ENCODE measurements around the gene ZNF26.
"Not testable (repeated sequence)": the region's sequence is repeated elsewhere in the genome, so short reads cannot be mapped to it uniquely, and the experiment has no call there.

The ZNF26 gene, protein sequence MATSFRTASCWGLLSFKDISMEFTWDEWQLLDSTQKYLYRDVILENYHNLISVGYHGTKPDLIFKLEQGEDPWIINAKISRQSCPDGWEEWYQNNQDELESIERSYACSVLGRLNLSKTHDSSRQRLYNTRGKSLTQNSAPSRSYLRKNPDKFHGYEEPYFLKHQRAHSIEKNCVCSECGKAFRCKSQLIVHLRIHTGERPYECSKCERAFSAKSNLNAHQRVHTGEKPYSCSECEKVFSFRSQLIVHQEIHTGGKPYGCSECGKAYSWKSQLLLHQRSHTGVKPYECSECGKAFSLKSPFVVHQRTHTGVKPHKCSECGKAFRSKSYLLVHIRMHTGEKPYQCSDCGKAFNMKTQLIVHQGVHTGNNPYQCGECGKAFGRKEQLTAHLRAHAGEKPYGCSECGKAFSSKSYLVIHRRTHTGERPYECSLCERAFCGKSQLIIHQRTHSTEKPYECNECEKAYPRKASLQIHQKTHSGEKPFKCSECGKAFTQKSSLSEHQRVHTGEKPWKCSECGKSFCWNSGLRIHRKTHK

DNA sequence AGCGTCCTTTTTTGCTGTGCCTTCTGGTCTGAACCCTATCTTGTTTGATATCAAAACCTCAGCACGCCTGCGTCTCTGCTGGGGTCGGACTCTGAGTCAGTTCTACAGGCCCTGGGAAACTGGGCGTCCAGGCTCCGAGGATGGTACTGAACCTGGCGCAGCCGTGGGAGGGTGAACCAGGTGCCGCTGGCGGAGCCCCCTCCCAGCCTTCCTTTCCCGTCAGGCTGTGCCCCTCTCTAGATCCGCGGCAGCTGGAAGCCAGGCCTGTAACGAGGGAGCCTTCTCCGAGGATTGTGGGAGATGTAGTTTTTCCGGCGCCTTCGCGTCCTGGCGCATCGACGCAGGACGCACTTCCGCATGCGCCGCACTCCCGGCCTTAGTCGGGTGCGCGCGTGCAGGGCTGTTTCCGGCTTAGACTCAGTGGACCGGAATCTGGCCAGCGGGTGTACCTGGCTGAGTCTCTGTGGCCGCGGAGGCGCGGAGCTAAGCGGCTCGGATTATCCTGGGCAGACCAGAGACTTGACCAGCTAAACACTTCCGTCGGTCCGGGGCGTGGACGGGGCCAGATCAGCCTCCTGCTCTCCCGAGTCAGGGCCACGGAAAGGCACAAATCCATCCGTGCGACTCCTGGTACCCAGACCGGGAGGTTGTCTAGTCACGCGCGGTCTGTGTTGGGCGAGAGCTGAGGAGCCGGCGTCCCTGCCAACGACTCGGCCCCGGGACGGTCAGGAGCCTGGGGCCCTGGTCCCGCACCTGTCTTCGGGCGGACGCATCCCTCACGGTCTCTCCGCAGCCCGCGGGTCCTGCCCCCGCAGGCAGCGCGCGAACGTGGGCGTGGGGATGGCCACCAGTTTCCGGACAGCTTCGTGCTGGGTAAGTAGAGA is at the start of gene ZNF26:
ZNF26 (plus strand) TSS at position 367 of the 884 bp plus-strand sequence; CDS start at position 841, 474 bp downstream.
- ATAC-seq, result peak; percentile 98

DNA sequence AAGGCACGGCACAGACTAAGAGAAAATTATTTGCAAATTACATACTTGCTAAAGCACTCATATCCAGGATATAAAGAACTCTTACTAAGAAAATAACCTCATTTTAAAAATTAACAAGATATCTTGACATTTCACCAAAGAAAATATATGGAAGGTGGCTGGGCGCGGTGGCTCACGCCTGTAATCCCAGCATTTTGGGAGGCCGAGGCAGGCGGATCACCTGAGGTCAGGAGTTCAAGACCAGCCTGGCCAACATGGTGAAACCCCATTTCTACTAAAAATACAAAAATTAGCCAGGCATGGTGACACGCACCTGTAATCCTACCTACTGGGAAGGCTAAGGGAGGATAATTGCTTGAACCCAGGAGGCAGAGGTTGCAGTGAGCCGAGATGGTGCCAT is 49.2 kb upstream of the ZNF26 start:
- not testable (repeated sequence) for ATAC-seq

DNA sequence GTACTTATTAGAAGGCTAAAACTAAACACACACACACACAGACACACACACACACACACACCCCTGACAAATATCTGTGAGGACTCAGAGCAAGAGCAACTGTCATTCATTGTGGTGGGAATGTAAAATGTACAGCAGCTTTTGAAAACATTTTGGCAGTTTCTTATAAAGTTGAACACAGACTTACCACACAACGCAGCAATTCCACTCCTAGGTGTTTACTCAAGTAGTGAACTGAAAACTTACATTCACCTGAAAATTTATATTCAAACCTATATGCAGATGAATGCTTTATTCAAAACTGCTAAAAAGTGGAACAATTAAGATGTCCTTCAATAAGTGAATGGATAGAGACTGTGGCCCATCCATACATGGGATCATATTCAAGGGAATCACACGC is 48.7 kb upstream of the ZNF26 start:
- ATAC-seq, result no peak

DNA sequence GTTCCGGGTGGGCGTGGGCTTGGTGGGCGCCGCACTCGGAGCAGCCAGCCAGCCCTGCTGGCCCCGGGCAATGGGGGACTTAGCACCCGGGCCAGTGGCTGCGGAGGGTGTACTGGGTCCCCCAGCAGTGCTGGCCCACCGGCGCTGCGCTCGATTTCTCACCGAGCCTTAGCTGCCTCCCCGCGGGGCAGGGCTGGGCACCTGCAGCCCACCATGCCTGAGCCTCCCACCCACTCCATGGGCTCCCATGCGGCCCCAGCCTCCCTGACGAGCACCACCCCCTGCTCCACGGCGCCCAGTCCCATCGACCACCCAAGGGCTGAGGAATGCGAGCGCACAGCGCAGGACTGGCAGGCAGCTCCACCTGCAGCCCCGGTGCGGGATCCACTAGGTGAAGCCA is 47.4 kb upstream of the ZNF26 start:
- ATAC-seq, result not testable (repeated sequence)

DNA sequence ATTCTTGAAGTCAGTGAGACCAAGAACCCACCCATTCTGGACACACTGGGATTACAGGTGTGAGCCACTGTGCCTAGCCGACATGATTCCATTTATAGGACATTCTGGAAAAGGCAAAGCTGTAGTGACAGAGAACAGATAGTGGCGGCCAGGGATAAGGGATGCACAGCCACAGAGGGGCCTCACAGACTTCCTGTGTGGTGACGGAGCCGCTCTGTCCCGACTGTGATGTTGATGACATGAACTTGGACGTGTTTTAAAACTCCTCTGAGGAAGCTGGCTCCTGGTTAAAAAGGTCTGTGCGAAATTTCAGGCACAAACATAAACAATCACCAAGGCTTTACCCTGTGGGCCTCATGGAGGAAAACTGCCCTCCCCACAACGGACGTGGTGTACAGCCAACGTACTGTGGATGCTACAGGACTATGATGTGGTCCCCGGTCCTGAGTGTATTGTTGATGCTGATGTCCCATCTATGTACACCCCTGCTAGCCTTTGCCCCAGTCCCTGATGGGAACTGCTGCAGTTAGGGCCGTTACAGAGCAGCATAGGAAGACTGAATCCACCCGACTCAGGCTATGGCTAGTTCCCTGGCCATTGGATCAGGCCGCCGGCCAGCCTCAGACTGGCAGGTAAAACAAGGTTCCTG is 46.0 kb upstream of the ZNF26 start:
- no peak for ATAC-seq

DNA sequence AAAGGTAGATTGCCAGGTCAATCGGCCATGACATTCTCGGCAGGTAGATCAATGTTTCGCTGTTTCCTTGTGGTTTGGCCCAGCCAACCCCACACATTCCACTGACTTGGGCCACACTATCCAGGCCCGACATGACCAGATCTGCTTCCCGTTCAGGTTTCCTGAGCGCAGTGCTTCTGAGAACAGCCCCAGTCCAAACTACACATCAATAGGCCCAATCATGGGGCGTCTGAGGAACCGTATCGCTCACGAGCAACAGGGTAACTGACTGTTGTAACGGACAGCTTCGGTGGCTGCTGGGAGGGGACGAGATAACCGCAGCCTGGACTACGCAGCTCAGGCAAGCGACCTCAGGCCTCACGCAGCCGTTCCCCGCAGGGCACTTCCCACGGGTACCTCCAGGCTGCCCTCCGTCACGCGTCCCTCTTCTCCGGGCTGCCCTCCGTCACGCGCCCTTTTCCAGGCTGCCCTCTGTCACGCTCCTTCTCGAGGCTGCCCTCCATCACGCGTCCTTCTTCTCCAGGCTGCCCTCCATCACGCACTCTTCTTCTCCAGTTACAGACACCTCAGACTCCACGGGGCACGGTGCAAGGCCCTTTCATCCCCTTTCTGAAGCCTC is 44.7 kb upstream of the ZNF26 start:
- no peak for ATAC-seq

DNA sequence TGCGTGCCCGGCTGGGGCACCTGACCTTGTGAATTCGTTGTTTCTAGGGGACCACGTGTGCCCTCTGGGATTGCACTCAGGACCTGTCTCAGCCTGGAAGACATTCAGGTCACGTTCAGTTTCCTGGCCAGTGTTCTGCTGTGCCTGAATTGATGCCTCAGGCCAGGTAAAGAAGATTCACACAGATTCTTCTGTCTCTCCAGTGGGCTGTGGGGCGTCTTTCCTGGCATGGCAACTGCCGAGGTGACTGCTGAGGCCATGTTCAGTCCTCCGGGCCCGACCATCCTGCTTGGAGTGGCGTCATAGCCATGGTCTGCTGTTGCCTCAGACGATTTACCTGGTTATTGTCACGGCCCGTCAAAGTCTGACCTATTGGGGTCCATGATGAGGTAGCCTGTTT is 43.6 kb upstream of the ZNF26 start:
- ATAC-seq, result no peak

DNA sequence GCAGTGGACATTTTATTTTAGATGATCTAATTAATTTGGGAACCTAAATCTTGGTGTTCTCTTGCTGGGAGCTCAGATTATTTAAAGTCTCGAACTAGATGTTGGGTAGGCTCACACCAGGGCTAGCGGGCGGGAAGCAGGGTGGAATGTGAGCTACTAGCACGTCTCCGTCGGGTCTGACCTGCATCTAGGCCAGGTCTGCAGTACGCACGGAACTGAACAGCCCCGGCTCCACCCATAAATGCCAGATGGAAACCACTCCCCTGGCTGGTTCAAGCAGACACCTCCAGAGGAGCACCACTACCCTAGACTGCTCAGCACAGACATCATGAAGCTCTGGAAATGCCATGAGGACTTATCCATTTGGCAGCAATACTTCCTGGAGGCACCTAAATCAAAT is 40.4 kb upstream of the ZNF26 start:
- ATAC-seq, result no peak

DNA sequence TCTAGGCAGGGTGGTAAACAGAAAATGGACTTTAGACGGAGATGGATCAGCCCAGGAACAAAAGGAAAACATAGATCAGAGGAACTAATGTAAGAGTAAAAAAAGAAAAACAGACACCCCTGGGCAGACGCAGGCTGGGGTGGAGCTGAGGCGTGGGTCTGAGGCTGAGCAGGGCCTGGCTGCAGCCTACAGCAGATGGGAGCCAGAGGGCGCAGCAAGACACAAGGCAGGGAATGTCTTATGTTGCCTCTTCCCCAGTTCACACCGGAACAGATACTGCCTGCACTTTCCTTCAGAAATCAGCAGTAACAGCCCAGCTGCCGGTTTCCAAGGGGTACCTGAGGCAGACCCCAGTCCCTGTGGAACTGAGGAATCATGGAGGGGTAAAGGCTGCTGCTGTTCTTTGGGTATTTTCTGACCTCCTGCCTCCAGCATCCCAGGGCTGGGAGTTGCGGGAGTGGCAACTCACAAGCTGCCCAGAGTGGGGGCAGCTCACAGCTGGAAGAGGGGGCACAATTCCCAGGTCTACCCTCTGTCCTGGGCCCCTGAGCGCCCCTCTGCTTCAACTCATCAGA is 39.8 kb upstream of the ZNF26 start:
- no peak for ATAC-seq

DNA sequence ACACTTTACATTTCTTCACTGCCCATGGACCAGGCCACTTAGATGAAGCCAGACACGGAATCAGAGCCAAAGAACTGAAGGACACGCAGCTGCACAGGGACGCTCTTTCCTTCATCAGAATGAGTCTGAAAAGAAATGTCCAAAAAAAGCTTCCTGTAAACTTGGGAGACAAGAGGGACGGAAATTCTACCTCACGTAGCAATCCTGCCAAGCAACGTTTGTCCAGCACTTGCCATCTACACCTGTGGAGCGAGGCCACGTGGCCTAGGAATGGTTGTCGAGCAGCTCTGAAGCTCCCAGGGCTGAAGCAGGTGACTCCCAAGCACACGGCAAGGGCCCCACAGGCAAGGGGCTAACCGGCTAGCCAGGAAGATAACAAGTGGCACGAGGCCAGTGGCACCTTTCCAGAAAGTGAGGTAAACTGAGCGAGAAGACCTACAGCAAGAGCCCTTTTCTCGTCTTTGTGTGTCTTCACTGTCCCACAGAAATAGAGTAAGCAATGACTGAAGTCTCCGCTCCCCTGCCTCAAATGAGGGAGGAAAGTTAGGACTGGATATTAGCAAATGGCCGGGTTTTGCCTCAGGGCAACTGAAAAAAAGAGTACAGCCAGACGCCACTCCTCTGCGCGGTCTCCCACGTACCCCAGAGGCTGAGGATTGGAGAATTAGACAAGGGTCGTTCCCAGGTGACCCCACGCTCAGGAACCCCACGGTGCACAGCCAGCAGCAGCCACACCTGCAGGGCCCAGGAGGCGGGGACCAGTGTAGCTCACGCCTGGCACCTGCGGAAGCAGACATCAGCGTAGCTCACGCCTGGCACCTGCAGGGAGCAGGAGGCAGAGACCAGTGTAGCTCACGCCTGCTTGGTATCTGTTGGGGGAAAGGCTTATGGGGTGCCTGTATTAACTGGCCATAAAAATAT is 37.8 kb upstream of the ZNF26 start:
- no peak for ATAC-seq

DNA sequence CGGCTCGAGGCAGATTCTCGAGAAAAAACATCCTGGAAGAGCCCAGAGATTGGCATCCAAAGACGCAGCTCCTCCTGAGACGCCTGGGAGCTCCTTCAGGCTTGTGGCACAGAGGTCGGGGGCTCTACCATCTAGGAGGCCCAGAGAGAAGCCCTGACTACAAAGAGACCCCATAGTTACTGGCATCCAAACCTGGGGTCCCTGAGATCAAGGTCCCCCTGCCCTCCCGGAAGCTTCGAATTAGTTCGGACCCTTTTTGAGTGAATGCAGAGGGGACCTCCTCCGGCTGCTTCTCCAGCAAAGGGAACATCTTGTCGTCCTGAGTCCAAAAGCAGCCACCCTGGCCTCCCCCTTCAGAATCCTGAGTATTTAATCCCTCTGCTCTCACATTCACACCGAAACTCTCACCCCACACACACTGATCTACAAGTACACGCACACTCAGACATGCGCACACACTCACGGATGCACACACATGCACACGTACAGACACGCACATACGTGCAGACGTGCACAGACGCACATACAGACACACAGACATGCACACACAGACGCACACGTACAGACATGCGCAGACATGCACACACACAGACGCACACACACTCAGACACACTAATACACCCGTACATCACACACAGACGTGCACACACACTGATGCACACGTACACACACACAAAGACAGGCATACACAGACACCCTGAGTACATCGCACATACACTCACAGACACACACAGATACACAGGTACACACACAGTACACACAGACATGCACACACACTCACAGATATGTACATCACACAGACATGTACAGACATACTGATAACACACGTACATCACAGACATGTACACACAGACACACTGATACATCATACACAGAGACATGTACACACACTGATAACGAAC is 36.0 kb upstream of the ZNF26 start:
- ATAC-seq, result no peak

DNA sequence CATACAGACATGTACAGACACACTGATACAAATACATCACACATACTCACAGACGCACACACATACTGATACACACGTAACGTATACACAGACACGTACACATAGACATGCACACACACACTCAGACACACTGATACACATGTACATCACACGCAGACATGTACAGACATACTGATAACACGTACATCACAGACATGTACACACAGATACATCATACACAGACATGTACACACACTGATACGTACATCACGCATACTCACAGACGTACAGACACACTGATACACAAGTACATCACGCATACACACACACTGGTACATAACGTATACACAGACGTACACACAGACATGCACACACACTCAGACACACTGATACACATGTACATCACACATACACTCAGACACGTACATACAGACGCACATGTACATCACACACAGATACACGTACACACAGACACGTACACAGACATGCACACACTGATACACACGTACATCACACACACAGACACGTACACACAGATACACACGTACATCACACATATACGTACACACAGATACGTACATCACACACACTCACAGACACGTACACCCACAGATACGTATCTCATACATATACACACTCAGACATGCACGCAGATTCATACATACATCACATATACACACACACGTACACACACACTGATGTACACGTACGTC is 35.2 kb upstream of the ZNF26 start:
- ATAC-seq, result no peak

DNA sequence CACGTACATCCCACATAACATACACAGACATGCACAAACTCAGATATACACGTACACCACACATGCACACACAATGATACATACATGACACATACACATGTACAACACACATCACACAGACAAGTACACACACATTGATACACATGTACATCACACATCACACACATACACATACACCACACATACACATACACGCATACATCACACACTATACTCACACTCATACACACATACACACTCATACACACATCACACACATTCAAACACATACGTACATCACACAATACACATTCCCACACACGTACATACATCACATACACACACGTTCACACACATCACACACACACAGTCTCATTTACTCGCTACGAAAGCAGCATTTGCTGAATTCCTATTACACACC is 34.5 kb upstream of the ZNF26 start:
- no peak for ATAC-seq

DNA sequence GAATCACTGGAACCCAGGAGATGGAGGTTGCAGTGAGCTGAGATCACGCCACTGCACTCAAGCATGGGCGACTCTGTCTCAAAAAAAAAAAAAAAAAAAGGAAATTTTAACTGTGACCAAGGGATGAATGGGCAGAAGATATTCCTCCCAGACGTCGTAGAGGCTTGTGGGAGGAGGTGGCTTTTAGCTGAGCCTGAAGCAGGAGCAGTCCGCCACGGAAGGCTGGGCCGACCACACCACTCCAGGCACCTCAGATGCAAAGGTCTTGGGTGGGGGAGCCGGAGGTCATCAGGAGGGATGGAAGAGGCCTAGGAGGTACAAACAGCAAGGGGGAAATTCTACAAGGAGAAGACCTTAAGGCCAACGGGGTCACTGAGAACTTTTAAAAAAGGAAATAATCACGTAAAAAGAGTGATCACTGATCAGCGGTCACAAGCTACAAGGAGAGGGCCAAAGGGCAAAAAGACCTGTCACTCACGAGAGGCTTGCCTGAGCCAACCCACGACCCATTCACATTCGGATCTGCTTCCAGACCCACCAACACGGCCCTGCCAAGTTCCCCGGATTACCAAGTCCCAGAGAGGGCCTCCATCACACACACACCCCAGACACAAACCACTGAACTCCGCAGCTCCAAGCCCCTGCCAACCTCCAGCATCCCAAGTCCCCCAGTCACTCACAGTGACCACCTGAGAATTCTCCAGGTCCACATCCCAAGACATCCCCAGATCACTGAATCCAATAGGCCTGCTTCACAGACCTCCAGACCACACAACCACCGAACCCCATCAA is 33.6 kb upstream of the ZNF26 start:
- no peak for ATAC-seq

DNA sequence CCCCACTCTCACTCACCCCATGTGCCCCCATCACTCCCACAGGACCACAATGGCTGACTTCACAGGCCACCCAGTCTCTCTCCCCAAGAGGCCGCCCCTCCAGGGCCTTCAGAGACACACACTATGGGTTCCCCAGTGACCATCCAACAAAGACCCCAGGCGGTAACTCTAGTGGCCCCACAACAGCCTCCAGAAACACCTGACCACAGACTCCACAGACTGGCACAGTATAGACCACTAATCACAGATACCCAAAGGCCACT is 33.1 kb upstream of the ZNF26 start:
- no peak for ATAC-seq

DNA sequence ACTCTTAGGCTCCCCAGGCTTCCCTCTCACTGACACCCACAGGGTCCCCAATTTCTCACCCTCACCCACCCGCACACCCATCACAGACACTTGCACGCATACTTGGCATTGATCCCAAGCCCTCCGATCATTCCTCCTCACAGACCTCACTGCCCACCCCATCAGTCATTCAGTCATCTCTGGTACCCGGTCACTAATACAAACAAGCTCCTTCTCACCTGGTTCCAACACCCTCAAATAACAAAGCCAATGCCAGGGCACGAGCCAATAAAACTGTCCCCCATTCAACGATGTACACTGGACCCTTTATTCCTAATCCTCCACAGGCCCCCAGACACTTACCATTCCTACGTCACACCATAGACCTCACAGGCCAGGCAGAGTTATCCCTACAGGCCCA is 32.4 kb upstream of the ZNF26 start:
- ATAC-seq, result no peak

DNA sequence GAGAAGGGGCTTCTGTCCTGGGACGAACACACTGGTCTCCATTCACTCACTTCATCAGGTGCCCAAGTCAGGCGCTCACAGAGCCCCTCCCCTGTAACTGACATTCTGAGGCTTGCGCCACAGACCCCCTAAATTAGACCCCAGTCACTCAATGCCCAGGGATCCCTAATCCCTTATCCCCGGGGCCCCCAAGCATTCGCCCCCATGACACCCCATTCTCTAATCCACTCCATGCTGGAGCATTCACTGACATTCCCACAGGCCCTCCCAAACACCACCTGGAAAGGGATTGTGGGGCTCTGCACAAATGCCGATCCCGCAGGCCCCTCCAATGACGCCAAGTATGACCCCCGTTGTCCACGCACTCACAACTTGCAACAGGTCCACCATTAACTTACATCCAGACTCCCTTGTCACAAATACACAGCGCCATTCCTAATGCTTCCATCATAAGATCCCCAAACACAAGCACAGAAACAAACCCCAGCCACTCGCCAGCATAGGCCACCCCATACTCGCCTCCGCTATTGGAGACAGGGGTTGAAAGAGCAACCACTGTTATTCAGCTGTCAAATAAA is 31.6 kb upstream of the ZNF26 start:
- ATAC-seq, result no peak
